ENCODE results near the gene EMD.
"Not testable (repeated sequence)": the region's sequence is repeated elsewhere in the genome, so short reads cannot be mapped to it uniquely, and the experiment has no call there.

Gene EMD

DNA sequence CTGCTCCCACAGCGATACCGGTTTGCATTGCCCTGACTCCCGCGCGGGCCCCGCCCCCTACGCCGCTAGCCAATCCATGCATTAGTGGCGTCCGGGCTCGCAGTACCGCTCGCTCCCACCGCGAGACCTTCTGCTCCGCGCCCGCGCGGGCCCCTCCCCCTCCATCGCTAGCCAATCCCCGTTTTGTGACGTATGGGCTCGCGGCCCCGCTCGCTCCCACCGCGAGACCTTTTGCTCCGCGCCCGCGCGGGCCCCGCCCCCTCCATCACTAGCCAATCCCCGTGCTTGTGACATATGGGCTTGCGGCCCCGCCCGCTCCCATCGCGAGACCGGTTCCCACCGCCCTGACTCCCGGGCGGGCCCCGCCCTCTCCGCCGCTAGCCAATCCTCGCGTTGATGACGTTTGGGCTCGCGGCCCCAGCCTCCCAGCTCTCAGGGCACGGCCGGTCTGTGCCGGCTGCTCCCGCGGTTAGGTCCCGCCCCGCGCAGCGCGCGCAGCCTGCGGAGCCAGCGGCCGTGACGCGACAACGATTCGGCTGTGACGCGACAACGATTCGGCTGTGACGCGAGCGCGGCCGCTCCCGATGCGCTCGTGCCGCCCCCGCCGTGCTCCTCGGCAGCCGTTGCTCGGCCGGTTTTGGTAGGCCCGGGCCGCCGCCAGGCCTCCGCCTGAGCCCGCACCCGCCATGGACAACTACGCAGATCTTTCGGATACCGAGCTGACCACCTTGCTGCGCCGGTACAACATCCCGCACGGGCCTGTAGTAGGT, at the start of gene EMD:
Gene EMD (plus strand): TSS at position 497 of the 770 bp plus-strand sequence. CDS start 190 bp downstream, at position 687.
- TF ChIP-seq, protein P1, sequence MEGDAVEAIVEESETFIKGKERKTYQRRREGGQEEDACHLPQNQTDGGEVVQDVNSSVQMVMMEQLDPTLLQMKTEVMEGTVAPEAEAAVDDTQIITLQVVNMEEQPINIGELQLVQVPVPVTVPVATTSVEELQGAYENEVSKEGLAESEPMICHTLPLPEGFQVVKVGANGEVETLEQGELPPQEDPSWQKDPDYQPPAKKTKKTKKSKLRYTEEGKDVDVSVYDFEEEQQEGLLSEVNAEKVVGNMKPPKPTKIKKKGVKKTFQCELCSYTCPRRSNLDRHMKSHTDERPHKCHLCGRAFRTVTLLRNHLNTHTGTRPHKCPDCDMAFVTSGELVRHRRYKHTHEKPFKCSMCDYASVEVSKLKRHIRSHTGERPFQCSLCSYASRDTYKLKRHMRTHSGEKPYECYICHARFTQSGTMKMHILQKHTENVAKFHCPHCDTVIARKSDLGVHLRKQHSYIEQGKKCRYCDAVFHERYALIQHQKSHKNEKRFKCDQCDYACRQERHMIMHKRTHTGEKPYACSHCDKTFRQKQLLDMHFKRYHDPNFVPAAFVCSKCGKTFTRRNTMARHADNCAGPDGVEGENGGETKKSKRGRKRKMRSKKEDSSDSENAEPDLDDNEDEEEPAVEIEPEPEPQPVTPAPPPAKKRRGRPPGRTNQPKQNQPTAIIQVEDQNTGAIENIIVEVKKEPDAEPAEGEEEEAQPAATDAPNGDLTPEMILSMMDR (IDR thresholded peaks at IDR 0.05; ENCODE audit: low read depth, low read length), result no peak
- peak within 1 kb of the TSS; percentile 96 for H3K27ac ChIP-seq
- H3K36me3 ChIP-seq, result peaks cover 24% of the 10 kb centered on the region
- H3K4me3 ChIP-seq (ENCODE audit: low read depth, low read length), result peak within 1 kb of the TSS; percentile 90
- peak; percentile 99 for DNase-seq
- H3K27me3 ChIP-seq (ENCODE audit: insufficient read depth, low read depth, severe bottlenecking), result no peaks in the 10 kb centered on the region
- no peaks in the 10 kb centered on the region for H3K9me3 ChIP-seq (ENCODE audit: severe bottlenecking)

DNA sequence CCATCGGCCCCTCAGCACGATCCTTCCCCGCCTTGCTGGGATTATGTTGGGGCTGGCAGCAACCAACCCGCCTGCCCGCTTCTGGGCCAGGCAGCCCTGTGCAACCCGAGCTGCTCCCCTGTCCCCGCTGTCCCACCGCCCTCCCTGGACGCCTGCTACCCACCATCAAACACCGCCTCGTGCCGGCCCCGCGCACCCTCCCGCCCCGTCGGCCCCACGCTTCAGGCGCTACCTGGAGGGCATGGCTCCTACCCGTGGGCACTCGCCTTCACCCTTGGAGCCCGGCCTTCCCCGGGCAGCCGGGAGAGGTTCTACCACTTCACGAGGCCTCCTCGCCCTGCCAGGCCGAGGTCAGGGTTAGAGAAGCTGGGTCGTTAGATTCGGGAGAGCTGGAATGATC, 46.5 kb upstream of the EMD start:
- H3K36me3 ChIP-seq, result no peaks in the 10 kb centered on the region
- TF ChIP-seq, protein P1 (IDR thresholded peaks at IDR 0.05; ENCODE audit: low read depth, low read length), result no peak
- H3K27me3 ChIP-seq (ENCODE audit: insufficient read depth, low read depth, severe bottlenecking), result peaks cover 9% of the 10 kb centered on the region
- H3K4me3 ChIP-seq (ENCODE audit: low read depth, low read length), result no peak overlapping the region
- no peaks in the 10 kb centered on the region for H3K9me3 ChIP-seq (ENCODE audit: severe bottlenecking)
- DNase-seq, result no peak
- no peak overlapping the region for H3K27ac ChIP-seq

DNA sequence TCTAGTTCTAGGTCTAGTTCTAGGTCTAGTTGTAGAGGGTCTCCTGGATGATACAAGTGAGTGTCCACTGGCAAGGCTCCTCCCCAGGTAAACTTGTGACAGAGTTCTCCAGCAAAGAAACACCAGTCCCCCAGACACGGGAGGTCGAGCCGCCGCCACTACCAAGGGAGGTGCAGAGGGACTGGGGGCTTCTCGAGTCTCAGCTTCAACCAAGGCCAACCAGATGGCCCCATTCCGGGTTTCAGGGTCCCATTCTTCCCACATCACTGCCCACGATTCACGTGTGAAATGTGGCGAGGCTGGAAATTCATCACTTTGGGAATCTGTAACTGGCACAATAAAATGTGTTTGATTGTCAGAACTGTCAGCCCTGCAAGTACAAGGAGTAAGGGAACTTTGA, 46.0 kb upstream of the EMD start:
- peaks cover 9% of the 10 kb centered on the region for H3K27me3 ChIP-seq (ENCODE audit: insufficient read depth, low read depth, severe bottlenecking)
- TF ChIP-seq, protein P1 (IDR thresholded peaks at IDR 0.05; ENCODE audit: low read depth, low read length), result no peak
- no peak for DNase-seq
- H3K9me3 ChIP-seq (ENCODE audit: severe bottlenecking), result no peaks in the 10 kb centered on the region
- no peaks in the 10 kb centered on the region for H3K36me3 ChIP-seq
- no peak overlapping the region for H3K27ac ChIP-seq
- no peak overlapping the region for H3K4me3 ChIP-seq (ENCODE audit: low read depth, low read length)

DNA sequence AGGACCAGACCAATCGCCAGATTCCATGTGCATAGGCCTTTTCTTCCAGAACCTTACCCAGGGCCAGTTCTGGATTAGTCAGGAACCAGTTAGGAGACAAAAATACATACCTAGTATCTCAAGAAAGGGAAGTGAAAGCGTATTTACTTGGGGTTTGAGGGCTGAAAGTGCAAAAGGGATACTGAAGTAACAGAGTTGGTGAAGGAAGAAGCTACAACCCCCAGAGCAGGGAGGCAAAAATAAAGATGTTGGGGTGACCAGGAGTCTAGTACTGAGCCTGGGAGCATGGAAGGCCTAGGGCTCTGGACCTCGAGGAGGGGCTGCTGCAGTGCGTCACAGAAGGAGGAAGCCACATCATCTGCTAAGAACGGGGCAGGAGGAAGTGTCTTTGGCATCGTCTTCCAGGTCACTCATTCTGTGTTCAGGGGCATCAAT, 45.2 kb upstream of the EMD start:
- no peak for DNase-seq
- Histone ChIP-seq H3K4me3 (ENCODE audit: low read depth, low read length) (no peak overlapping the region), H3K36me3 (no peaks in the 10 kb centered on the region), H3K9me3 (ENCODE audit: severe bottlenecking) (no peaks in the 10 kb centered on the region), H3K27ac (no peak overlapping the region), H3K27me3 (ENCODE audit: insufficient read depth, low read depth, severe bottlenecking) (peaks cover 9% of the 10 kb centered on the region)
- TF ChIP-seq, protein P1 (IDR thresholded peaks at IDR 0.05; ENCODE audit: low read depth, low read length), result no peak

DNA sequence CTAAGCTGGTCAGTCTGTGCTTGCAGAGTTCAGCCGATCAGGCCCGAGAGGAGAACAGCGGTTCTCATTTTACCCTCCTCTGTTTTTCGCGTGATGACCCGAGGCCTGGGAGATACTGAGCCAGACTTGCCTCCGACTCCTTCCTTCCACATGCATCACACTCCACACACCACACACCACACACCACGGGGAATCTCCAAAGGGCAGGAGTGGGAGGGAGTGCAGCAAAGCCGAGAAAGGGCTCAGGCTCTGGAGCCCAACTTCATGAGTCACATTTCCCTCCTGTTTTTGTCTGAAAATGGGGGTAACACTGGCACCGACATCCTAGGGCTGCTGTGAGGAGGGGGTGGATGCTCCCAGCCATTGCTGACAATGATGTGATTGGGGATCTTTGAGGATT, 44.6 kb upstream of the EMD start:
- Histone ChIP-seq H3K27ac (no peak overlapping the region), H3K36me3 (no peaks in the 10 kb centered on the region), H3K9me3 (ENCODE audit: severe bottlenecking) (no peaks in the 10 kb centered on the region), H3K4me3 (ENCODE audit: low read depth, low read length) (no peak overlapping the region), H3K27me3 (ENCODE audit: insufficient read depth, low read depth, severe bottlenecking) (peaks cover 9% of the 10 kb centered on the region)
- DNase-seq, result no peak
- TF ChIP-seq, protein P1 (IDR thresholded peaks at IDR 0.05; ENCODE audit: low read depth, low read length), result no peak

DNA sequence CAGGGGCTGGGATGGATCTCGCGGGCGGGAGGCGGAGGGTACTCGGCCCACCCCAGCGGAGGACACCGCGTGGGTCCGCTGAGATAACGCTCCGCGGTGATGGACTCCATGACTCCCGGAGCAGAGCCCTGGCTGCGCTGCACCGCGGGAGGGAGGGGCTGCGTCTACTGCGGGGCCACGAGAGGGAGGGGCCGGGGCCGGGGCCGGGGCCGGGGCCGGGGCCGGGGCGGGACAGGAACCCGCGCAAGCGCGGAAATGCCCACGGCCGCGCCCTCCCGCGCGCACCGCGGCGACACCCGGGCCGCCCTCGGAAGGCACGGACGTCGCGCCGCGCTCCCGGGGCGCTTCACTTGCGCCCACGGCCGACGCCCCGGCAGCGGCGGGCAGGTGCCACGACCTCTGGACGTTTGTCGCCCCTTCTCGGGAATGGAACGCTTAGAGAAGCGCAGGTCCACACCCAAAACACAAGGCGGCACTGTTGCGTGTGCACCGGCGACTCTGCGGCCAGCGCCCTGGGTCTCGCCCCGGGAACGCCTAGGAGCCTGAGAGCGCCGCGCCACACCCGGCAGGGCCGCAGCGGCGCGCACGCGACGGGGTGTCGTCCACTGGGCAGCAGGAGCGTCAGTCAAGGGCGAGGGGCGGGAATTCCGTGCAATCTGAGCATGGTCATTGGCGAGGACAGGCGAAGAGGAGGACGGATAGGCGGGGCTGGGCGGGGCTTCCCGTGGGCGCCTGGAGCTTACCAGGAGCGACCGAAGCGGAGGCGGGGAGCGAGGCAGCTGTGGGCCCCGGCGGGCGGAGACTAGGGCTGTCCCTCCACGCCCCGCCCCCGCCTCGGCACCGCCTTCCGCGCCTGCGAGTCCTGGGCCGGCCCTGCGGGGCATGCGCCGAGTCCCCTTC, 37.4 kb upstream of the EMD start:
- DNase-seq, result peak; percentile 20
- H3K36me3 ChIP-seq; H3K4me3 ChIP-seq (ENCODE audit: low read depth, low read length); H3K27me3 ChIP-seq (ENCODE audit: insufficient read depth, low read depth, severe bottlenecking); H3K27ac ChIP-seq; H3K9me3 ChIP-seq (ENCODE audit: severe bottlenecking): not testable (repeated sequence)

DNA sequence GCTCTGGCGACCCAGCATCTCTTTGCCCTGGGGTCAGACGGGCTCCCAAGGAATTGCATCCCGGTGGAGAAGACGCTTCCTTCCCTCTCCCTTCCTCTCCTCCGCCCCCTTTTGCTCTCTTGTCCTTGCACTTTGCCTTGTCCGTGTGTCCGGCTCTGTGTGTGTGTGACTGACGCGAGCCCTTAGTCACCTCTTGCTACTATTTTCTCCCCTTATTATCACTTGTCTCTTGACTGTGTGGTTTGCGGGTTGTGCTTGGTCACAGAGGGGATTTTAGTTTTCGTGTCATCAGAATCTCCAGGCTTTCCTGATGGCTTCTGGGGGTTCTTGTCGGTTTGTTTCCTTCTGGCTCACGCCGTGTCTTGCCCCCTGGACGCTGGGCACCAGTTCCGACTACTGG, 36.0 kb upstream of the EMD start:
- H3K4me3 ChIP-seq (ENCODE audit: low read depth, low read length); H3K27ac ChIP-seq; DNase-seq; H3K9me3 ChIP-seq (ENCODE audit: severe bottlenecking); H3K36me3 ChIP-seq; H3K27me3 ChIP-seq (ENCODE audit: insufficient read depth, low read depth, severe bottlenecking): not testable (repeated sequence)

DNA sequence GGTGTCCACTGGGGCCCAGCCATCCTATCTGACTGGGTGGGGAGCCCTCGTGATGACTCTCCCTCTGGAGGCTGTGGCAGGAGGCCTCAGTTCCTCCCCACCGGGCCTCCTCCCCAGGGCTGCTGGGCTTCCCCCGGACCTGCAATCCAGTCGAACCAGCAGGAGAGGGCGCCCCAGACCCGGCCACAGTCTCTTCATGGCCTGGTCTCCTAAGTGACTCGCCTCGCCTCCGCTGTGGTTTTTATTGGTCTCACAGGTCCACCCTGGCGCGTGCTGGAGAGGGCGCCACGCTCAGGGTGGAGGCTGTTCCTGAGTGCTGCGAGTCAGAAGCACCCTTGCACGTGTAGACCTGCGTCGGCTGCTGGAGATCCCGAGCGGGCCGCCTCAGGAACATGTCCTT, 35.5 kb upstream of the EMD start:
- not testable (repeated sequence) for H3K9me3 ChIP-seq (ENCODE audit: severe bottlenecking); DNase-seq; H3K36me3 ChIP-seq; H3K4me3 ChIP-seq (ENCODE audit: low read depth, low read length); H3K27me3 ChIP-seq (ENCODE audit: insufficient read depth, low read depth, severe bottlenecking); H3K27ac ChIP-seq
